CD4-positive, alpha-beta T cell treated with Interleukin-2 at 100 ng/mL for 4 hours (primary cell): ENCODE data around the gene TLCD5.

ENCODE experiments used
- DNase-seq: peaks from one replicate; pipeline ENCODE4 v3.0.0-alpha.2; 2020; ENCODE audit warnings: low spot score

Gene TLCD5

GRCh38 chr11:120337355-120338106, 12.4 kb downstream of the TLCD5 start:
- DNase-seq: no peak

- DNase-seq: no peak
Observed at GRCh38 chr11:120338107-120338933, 13.2 kb downstream of the TLCD5 start.

GRCh38 chr11:120339394-120339890, 14.3 kb downstream of the TLCD5 start:
- DNase-seq: peak; percentile 5

GRCh38 chr11:120340529-120340928, 15.4 kb downstream of the TLCD5 start:
- no peak for DNase-seq

GRCh38 chr11:120342226-120342625, 17.1 kb downstream of the TLCD5 start:
- DNase-seq: no peak

GRCh38 chr11:120342678-120343077, 17.6 kb downstream of the TLCD5 start:
- no peak for DNase-seq

GRCh38 chr11:120343429-120343828, 18.3 kb downstream of the TLCD5 start:
- DNase-seq: no peak

GRCh38 chr11:120344302-120345004, 19.4 kb downstream of the TLCD5 start:
- DNase-seq: peak; percentile 76

- no peak for DNase-seq
Observed at GRCh38 chr11:120346233-120346632, 21.1 kb downstream of the TLCD5 start.

- DNase-seq: no peak
Observed at GRCh38 chr11:120350637-120351036, 25.5 kb downstream of the TLCD5 start.

- DNase-seq: no peak
Observed at GRCh38 chr11:120352405-120352804, 27.3 kb downstream of the TLCD5 start.

- no peak for DNase-seq
Observed at GRCh38 chr11:120354068-120354467, 29.0 kb downstream of the TLCD5 start.

GRCh38 chr11:120354779-120355178, 29.7 kb downstream of the TLCD5 start:
- DNase-seq: no peak

- no peak for DNase-seq
Observed at GRCh38 chr11:120357620-120358019, 32.5 kb downstream of the TLCD5 start.

- DNase-seq: no peak
Observed at GRCh38 chr11:120358729-120359128, 33.6 kb downstream of the TLCD5 start.

- no peak for DNase-seq
Observed at GRCh38 chr11:120363436-120363835, 38.3 kb downstream of the TLCD5 start.

GRCh38 chr11:120365512-120365911, 40.4 kb downstream of the TLCD5 start:
- no peak for DNase-seq

GRCh38 chr11:120372296-120372695, 47.2 kb downstream of the TLCD5 start:
- DNase-seq: no peak

GRCh38 chr11:120375076-120375475, 50.0 kb downstream of the TLCD5 start:
- no peak for DNase-seq

- DNase-seq: no peak
Observed at GRCh38 chr11:120376547-120377182, 51.6 kb downstream of the TLCD5 start.

- DNase-seq: no peak
Observed at GRCh38 chr11:120378474-120378873, 53.4 kb downstream of the TLCD5 start.

- no peak for DNase-seq
Observed at GRCh38 chr11:120381401-120381800, 56.3 kb downstream of the TLCD5 start.
